ENCODE results near the gene JAZF1.

GRCh38 chr7:27873981-27874957 is 306.3 kb downstream of the JAZF1 start:
- no peak for TF ChIP-seq TAF1 (IDR thresholded peaks at IDR 0.05; ENCODE audit: control insufficient read depth, extremely low read depth, insufficient read depth, low read length, severe bottlenecking)
- TF ChIP-seq CTCF (IDR thresholded peaks at IDR 0.05 in 2 of 3, conservative IDR thresholded peaks at IDR 0.05 in 1 of 3; ENCODE audit: insufficient read depth in 2 of 3, low read depth in 1 of 3, low read length in 3 of 3) = no peak
- no peak for TF ChIP-seq EZH2 (IDR thresholded peaks at IDR 0.05; ENCODE audit: borderline replicate concordance, low read depth, low read length)
- no peak for TF ChIP-seq TRIM28 (IDR thresholded peaks at IDR 0.05)
- TF ChIP-seq BMI1 (IDR thresholded peaks at IDR 0.05; ENCODE audit: low read length) = no peak
- no peak for TF ChIP-seq POLR2AphosphoS5 (IDR thresholded peaks at IDR 0.05; ENCODE audit: control insufficient read depth, insufficient read depth, low read depth, low read length)
- TF ChIP-seq MXI1 (IDR thresholded peaks at IDR 0.05; ENCODE audit: low read depth, low read length) = no peak
- no peak for TF ChIP-seq EHMT2 (IDR thresholded peaks at IDR 0.05)
- TF ChIP-seq ZNF23 (CRISPR knock-in tag; IDR thresholded peaks at IDR 0.05) = no peak
- TF ChIP-seq CTCFL (IDR thresholded peaks at IDR 0.05; ENCODE audit: borderline replicate concordance, insufficient read depth, low read depth, low read length, poor library complexity, severe bottlenecking) = no peak
- TF ChIP-seq, protein P1, sequence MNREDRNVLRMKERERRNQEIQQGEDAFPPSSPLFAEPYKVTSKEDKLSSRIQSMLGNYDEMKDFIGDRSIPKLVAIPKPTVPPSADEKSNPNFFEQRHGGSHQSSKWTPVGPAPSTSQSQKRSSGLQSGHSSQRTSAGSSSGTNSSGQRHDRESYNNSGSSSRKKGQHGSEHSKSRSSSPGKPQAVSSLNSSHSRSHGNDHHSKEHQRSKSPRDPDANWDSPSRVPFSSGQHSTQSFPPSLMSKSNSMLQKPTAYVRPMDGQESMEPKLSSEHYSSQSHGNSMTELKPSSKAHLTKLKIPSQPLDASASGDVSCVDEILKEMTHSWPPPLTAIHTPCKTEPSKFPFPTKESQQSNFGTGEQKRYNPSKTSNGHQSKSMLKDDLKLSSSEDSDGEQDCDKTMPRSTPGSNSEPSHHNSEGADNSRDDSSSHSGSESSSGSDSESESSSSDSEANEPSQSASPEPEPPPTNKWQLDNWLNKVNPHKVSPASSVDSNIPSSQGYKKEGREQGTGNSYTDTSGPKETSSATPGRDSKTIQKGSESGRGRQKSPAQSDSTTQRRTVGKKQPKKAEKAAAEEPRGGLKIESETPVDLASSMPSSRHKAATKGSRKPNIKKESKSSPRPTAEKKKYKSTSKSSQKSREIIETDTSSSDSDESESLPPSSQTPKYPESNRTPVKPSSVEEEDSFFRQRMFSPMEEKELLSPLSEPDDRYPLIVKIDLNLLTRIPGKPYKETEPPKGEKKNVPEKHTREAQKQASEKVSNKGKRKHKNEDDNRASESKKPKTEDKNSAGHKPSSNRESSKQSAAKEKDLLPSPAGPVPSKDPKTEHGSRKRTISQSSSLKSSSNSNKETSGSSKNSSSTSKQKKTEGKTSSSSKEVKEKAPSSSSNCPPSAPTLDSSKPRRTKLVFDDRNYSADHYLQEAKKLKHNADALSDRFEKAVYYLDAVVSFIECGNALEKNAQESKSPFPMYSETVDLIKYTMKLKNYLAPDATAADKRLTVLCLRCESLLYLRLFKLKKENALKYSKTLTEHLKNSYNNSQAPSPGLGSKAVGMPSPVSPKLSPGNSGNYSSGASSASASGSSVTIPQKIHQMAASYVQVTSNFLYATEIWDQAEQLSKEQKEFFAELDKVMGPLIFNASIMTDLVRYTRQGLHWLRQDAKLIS (CRISPR knock-in tag; IDR thresholded peaks at IDR 0.05) = no peak

All from K562 (cell line).